HG03064 (cell line): Measurements from ENCODE around the gene METAP2.
A peak's percentile ranks its signal among the peaks of the same experiment; 100 is the strongest.
"Not testable (repeated sequence)": the region's sequence is repeated elsewhere in the genome, so short reads cannot be mapped to it uniquely, and the experiment has no call there.

Experiments
- ATAC-seq: cut with Tn5 transposase; IDR thresholded peaks from one replicate; pipeline ENCODE4 v1.9.1; 2021; ENCODE audit warnings: low read depth; ENCODE audit not compliant: unreplicated experiment

The METAP2 gene

DNA sequence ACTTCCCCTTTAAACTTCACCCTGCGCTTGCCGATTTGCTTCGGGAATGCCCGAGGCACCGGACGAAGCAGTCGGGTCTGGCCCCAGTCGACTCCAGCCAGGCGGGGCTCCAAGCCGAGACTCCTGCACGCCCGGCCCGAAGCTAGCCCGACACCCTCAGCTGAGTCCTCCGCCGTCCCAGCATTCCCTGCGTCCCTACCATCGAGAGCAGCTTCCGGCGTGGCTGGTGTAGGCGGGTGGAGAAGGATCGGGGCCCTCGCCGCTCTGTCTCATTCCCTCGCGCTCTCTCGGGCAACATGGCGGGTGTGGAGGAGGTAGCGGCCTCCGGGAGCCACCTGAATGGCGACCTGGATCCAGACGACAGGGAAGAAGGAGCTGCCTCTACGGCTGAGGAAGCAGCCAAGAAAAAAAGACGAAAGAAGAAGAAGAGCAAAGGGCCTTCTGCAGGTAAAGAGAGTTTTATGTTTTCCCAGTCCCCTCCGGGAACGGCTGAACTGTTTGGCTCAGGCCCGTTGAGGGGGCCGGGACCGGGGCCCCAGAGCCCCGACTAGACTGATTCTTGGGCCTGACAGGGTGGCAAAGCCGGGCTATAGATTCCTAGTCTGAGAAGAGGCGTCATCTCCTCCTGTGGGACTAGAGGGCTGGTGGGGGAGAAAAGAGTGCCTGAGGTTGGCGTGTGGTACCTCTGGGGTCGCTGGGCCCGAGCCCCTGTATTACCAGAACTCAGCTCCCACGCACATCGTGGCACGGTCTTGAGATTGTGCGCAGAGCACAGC is at the start of gene METAP2:
Gene METAP2, plus strand, starts transcription at position 269 of the 776 bp plus-strand sequence. Its CDS starts 28 bp downstream, at position 297.
- ATAC-seq = peak; percentile 96

DNA sequence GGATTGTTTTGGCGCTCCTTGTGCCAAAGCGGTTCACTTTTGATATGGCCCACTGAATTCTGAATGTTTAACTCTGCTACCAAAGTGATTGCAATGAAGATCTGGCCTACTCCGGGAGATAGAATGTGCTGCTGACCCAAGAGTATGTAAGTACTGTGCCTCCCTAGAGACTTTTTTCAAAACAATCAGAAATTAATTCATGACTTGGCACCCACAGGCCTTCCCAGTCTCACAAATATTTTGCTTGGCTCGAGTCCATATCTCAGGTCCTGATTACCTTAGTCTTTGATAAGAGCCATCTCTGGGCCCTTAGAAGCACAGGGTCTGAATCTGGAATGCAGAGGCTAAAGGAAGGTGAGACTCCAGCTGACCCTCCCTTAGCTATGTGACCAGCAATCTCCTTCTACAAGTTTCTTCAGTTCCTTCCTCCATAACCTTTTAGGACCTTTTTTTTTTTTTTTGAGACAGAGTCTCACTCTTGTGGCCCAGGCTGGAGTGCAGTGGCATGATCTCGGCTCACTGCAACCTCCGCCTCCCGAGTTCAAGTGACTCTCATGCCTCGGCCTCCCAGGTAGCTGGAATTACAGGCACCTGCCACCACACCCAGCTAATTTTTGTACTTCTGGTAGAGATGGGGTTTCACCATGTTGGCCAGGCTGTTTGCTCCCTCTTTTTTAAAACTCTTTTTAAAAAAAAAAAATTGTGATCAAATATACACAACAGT is 49.5 kb upstream of the METAP2 start:
- ATAC-seq = no peak

DNA sequence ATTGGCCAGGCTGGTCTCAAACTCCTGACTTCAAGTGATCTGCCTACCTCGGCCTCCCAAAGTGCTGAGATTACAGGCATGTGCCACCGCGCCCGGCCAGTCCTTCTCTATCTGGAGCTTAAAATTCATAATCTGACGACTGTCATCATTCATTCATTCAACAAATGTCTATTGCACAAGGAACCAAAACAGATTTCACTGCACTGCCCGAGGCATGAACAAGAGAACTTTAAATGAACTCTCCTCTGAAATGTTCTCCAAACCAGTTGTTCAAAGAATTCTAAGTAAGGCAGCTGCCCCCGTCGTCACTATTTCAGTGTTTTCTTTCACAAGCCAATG is 44.8 kb upstream of the METAP2 start:
- ATAC-seq = no peak

DNA sequence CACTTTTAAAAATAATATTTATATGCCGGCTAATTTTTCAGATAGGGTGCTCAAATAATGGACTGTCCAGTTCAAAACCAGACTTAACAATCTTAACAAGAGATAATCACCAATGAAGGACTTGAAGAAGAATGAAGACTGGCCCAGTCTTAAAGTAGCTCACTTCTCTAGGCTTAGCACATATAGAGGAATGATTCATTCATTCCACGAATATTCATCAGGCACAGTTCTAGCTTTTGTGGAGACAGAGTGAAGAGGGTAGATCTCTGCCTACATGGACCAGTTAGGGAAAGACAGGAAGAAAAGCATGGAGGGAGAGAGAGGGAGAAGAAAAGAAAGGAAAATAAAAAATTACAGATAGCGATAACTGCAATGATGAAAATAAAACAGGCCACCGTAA is 42.8 kb upstream of the METAP2 start:
- no peak for ATAC-seq

DNA sequence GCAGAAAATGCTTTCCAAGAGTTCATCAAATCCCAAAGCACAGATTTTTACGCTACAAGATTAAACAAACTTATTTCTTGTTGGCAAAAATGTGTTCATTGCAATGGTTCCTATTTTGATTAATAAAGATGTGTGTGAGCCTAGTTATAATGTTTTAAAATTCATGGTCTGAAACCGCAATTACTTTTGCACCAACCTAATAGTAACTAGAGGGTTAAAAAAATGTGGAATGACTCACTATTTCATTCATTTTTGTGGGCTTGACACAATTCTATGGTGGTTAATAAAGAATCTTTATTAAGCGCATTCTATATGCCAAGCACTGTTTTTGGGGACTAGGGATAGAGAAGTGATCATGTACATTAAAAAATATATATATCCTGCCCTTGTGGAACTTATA is 38.6 kb upstream of the METAP2 start:
- no peak for ATAC-seq

DNA sequence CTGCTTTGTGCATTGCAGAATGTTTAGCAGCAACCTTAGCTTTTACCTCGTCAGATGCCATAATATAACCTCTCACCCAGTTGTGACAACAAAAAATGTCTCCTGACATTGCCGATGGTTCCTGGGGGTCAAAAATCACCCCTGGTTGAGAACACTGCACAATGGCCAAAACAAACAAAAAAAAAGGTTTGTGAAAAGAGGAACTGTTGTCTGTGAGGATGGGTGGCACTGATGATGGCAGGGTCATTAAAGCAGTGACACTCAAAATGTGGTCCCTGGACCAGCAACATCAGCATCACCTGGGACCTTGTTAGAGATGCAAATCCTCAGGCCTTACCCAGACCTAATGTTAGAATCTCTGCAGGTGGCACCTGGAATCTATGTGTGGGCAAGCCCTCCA is 36.4 kb upstream of the METAP2 start:
- no peak for ATAC-seq

DNA sequence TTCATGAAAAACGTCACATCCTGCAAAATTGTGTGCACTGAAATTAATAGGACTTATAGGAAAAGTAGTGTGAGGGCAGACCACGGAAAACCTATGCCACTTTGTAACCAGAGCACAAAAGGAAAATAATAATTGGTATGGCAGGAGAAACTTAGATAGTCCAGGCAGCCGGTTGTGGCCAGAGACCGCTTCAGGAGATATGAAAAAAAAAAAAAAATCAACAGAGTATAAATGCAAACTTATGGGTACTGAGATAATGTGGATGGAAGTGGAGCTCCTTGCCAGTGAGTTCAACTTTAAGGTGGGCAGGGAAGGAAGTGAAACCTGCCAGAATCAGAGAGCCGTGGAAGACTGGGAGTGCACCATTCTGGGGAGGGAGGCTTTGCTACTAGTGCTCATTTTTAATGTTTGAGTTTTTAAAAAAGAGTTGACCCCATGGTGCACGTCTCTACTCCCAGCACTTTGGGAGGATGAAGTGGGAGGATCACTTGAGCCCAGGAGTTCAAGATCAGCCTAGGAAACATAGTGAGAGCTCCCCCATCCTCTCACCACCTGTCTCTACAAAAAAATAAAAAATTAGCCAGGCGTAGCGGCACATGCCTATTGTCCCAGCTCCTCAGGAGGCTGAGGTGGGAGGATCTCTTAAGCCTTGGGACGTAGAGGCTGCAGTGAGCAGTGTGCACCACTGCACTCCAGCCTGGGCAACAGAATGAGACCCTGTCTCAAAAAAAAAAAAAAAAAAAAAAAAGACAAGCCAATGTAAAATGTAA is 34.3 kb upstream of the METAP2 start:
- no peak for ATAC-seq

DNA sequence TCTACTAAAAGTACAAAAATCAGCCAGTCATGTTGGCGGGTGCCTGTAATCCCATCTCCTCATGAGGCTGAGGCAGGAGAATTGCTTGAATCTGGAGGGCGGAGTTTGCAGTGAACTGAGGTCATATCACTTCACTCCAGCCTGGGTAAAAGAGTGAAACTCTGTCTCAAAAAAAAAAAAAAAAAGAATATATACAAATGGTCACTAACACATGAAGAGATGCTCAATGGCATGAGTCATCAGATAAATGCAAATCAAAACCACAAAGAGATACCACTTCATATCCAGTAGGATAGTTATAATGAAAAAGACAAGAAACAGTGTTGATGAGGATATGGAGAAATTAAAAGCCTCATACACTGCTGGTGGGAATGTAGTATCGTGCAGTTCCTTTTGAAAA is 33.6 kb upstream of the METAP2 start:
- no peak for ATAC-seq

DNA sequence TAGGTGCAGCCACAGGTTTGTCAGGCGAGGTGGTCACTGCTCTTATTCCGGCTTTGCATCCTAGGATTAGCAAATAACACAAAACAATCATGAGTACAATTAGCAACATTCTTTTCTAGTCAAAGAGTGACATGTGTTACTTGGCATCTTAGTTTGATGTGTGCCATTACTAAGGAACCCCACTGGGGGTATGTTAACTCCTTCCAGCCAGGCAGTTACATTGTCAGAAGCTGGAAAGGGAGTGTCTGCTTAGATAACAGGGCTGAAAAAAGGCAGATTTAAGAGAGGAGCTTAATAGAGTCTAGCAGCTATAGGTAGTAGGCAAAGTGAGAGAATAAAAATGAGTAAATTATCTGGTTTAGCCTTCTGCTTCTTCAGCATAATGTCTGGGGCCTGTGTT is 30.5 kb upstream of the METAP2 start:
- no peak for ATAC-seq

DNA sequence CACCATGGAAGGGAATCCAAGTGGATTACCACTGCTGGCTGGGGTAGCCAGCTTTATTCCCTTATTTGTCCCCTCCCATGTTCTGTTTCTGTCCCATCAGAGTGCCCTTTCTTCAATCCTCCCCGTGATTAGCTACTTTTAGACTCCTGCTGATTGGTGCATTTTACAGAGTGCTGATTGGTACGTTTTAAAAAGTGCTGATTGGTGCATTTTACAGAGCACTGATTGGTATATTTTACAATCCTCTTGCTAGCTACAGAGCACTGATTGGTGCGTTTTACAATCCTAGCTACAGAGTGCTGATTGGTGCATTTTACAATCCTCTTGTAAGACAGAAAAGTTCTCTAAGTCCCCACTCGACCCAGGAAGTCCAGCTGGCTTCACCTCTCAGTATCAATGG is 28.9 kb upstream of the METAP2 start:
- not testable (repeated sequence) for ATAC-seq

DNA sequence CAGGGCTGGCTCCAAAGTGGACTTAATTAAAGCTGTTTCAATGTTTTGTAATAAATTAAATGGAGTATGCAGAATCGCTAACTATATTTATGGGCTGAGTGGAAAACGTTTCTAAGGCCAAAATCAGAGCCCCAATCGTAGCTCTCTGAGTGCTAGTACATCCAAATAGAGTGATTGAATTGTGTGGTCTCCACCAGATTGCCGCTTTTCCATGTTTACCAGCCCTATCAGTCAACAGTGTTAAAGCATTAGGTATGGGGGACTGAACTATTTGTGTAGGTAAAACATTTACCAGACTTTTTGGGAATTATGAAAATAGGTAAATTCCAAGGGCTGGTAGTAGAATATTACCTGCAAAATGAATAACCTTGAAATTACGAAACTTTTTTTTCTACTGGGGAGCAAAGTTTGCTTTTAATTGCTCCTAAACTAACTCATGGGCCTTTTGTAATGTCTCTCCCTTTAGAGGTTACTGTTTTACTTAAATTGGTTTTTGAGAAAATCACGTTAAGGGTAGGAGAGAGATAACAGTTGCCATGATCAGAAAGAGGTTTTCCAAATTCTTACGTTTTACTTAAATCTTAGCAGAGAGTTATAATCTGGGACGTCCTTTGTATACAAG is 28.0 kb upstream of the METAP2 start:
- ATAC-seq = no peak

DNA sequence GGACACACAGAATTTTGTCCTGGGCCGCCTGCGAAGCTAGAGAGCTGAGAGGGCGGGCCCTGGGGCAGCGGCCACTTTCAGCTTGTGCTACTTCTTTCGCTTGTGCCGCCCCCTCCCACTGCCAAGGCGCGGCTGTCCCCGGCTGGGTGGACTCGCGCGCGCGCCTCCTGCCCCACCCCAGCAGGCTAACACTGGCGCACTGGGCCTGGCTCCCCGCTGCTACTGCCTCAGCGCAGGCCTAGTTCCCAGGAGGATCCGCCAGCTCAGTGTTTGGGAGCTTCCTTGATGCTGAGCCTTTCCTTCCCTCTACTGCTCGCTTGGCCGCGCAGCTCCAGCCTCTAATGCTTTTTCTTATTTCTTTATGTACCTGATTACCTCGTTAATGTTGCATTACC is 27.4 kb upstream of the METAP2 start:
- no peak for ATAC-seq

DNA sequence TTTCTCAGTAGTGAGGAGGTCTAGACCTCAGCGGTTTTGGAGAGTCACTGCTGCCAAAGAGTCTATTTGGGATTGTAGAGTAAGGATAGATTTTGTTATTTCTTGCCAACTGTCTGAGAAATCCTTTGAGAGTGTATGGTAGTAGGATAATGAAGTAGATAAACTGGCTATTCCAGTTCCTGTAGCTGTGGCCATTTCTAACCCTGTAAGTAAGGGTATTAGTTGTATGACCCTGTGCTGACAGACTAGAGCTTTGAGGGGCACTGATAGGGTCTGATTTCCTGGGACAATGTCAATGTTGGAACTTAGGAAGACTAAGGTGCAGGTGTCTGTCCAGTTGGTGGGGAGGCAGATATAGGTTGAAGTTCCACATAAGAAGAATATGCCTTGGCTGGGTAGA is 24.3 kb upstream of the METAP2 start:
- not testable (repeated sequence) for ATAC-seq

DNA sequence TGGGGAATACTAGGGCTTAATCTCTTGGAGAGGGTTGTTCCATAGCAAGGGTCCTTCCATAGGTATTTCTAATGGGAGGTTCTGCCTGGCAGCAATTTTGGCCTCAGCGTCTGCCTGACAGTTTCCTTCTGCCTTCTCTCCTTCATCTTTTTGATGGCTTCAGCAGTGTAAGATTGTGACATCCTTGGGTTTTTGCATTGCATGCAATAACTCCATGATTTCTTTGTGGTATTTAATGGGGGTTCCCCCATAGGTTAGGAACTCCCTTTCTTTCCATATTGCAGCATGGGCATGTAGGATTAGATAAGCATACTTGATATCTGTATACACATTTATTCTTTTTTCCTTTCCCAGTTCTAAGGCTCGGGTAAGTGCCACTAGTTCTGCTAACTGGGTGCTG is 21.5 kb upstream of the METAP2 start:
- not testable (repeated sequence) for ATAC-seq

DNA sequence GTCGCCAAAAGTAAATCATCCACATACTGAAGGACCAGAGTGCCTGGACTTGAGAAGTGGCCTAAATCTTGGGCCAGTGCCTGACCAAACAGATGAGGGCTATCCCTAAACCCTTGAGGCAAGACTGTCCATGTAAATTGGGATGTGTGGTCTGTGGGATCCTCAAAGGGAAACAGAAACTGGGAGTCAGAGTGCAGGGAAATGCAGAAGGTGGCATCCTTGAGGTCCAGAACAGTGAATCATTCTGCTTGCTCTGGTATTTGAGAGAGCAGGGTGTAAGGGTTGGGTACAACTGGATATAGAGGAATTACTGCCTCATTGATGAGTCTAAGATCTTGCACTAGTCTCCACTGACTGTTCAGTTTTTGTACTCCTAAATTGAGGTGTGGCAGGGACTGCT is 20.1 kb upstream of the METAP2 start:
- ATAC-seq = not testable (repeated sequence)

DNA sequence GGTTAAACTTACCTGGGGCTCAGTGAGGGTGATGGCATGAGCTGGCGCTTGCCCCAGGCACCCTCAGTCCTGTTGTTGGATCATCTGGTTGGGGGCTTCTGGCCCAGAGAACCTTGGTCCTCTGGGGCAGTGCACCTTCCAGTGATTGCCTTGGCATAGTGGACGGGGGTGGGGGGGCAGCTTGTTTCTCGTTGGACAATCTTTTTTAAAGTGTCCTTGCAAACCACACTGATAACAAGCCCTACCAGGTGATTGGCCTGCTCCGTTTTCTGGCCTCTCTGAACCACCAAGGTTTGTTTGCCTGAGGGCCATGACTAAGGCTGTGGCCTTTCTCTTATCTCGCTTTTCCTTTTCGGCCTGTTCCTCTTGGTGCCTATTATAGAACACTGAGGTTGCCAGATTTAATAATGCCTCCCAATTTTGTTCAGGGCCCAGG is 19.2 kb upstream of the METAP2 start:
- ATAC-seq = not testable (repeated sequence)

DNA sequence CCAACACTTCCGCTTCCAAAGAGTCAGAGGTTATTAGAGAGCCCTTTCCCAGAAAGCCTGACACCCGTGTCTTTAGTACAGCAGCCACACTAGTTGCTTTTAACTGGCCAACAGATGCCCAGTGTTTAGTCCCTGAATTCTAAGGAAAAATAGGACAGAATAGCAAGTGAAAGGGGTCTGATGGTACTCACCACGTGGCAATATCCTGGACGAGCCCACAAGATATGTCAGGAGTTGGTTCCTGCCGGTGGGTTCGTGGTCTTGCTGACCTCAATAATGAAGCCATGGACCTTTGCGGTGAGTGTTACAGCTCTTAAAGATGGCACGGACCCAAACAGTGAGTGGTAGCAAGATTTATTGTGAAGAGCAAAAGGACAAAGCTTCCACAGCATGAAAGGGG is 16.3 kb upstream of the METAP2 start:
- ATAC-seq = not testable (repeated sequence)

DNA sequence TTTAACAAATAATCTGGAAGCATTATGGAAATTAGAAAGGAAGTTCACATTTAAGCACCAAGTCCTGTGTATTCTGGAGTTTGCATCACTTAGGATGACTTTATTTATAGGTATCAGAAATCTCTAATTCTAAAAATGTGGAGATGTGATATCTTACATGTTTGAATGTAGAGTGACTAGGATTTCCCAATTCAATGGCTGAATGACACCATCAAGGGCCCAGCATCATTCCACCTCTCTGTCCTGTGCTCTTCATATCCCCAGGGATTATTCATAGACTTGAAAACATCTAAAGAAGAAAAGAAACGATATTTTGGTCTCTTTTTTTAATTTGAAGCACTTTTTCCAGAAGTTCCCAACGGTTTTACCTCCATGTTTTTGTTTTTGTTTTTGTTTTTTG is 15.2 kb upstream of the METAP2 start:
- no peak for ATAC-seq

DNA sequence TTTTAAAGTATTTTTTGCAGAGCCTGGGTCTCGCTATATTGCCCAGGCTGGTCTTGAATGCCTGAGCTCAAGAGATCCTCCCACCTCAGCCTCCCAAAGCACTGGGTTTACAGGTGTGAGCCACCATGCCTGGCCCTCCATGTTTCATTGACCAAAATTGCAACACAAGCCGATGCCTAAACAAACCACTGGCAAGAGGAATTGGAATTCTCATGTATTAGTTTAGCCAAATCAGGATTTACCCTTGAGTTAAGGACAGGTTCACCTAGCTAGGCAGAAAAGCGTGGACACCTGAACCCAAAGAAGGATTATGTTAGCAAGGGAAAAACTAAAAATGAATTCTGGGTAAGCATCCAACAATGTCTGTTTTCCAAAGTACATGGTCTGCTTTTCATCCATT is 14.6 kb upstream of the METAP2 start:
- no peak for ATAC-seq

DNA sequence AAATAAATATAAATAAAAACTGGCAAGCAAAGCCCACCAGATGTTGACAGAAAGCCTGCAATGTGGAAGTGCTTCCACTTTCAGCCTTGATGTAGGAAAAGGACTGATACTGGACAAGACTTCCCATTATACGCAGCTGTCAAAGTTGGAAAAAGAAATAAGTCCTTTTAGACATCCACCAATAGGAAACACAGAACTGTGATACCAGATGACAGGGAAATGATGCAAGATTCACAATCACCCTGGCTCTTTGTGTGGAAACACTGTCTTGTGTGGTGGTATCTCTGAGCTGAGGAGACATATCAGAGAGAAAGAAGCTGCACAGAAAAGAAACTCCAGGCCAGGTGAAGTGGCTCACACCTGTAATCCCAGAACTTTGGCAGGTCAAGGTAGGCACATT is 13.8 kb upstream of the METAP2 start:
- ATAC-seq = no peak

DNA sequence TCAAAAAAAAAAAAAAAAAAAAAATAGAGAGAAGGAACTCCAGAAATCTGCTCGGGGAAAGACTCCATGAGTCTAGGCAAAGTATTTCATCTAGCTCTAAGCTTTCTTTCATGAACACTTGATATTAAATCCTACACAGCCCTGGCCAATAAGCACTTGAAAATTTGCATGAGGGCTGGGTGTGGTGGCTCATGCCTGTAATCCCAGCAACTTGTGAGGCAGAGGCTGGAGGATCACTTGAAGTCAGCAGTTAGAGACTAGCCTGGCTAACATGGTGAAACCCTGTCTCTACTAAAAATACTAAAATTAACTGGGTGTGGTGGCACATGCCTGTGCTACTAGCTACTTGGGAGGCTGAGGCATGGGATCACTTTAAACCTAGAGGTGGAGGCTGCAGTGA is 13.1 kb upstream of the METAP2 start:
- no peak for ATAC-seq
